ENCODE results near the gene OLIG1. TPM values are rescaled to one million over a fixed set of nuclear protein-coding genes. Genes with fewer than 3 reads are reported as not detected.

Gene OLIG1
- total and polyA plus RNA-seq, 2 donors (not counting 1 experiment from before 2014, with no cell fraction given) = 0.33 TPM; not detected in 1

- no peak for TF ChIP-seq CTCF (IDR thresholded peaks at IDR 0.05)
- H3K36me3 ChIP-seq (replicated peaks in 1 of 2; ENCODE audit: control extremely low read depth in 1 of 2, control insufficient read depth in 1 of 2, extremely low read depth in 1 of 2, insufficient read depth in 2 of 2, low read length in 1 of 2) = no peaks in the 10 kb centered on the region
- CTCF ChIA-PET = no interaction called here
- ATAC-seq (ENCODE audit: low read depth) = no peak
- Mint-ChIP-seq H3K4me3 (no peak overlapping the region), H3K27ac (no peak overlapping the region), H3K4me1 (no peaks in the 10 kb centered on the region), H3K9me3 (ENCODE audit: insufficient read depth) (no peaks in the 10 kb centered on the region), H3K27me3 (peaks cover 35% of the 10 kb centered on the region)
- H3K27me3 ChIP-seq (replicated peaks in 1 of 4; ENCODE audit: control extremely low read depth in 1 of 4, control insufficient read depth in 3 of 4, insufficient read depth in 4 of 4, low read length in 3 of 4) = peaks cover 0 to 21% (median 0%) of the 10 kb centered on the region in 4 experiments
- POLR2A ChIA-PET = no interaction called here
- H3K9ac ChIP-seq (ENCODE audit: low read length) = no peak overlapping the region
- no peaks in the 10 kb centered on the region for H3K79me2 ChIP-seq (ENCODE audit: control insufficient read depth, insufficient read depth, low read length)
- H3K4me1 ChIP-seq (ENCODE audit: control insufficient read depth in 2 of 2, insufficient read depth in 2 of 2, low read length in 2 of 2) = no peaks in the 10 kb centered on the region
- H3K27ac ChIP-seq (ENCODE audit: low read length in 2 of 2) = no peak overlapping the region
- H2AFZ ChIP-seq (ENCODE audit: insufficient read depth, low read depth, low read length, poor library complexity, severe bottlenecking) = no peak overlapping the region
- intact Hi-C loops (cut with micrococcal nuclease) = no loop called here
- H4K20me1 ChIP-seq (ENCODE audit: control insufficient read depth, insufficient read depth, low read length, poor library complexity, severe bottlenecking) = no peaks in the 10 kb centered on the region
- no peak overlapping the region for H3K4me3 ChIP-seq (ENCODE audit: control extremely low read depth in 1 of 5, extremely low read depth in 1 of 5, insufficient read depth in 1 of 5, low read depth in 2 of 5, low read length in 4 of 5)
- DNase-seq = no peak
- no peaks in the 10 kb centered on the region for H3K9me3 ChIP-seq (ENCODE audit: control extremely low read depth in 1 of 3, control insufficient read depth in 2 of 3, insufficient read depth in 1 of 3, low read length in 2 of 3)
- no peak overlapping the region for H3K4me2 ChIP-seq (replicated peaks; ENCODE audit: low read depth, low read length, poor library complexity, severe bottlenecking)
These were observed 16.0 kb upstream of the OLIG1 start for GRCh38 chr21:33053951-33054350.

- H3K27me3 Mint-ChIP-seq = peaks cover 35% of the 10 kb centered on the region
These were observed 13.9 kb upstream of the OLIG1 start for GRCh38 chr21:33055991-33056390.

More at GRCh38 chr21:33055991-33056390, 13.9 kb upstream of the OLIG1 start:
- WGBS (ENCODE audit: insufficient coverage) = 83% methylated on average over 5 of the region's 5 CpGs
- Histone ChIP-seq H3K9me3 (ENCODE audit: control extremely low read depth in 1 of 3, control insufficient read depth in 2 of 3, insufficient read depth in 1 of 3, low read length in 2 of 3) (no peaks in the 10 kb centered on the region), H3K79me2 (ENCODE audit: control insufficient read depth, insufficient read depth, low read length) (no peaks in the 10 kb centered on the region), H3K4me2 (replicated peaks; ENCODE audit: low read depth, low read length, poor library complexity, severe bottlenecking) (no peak overlapping the region), H3K36me3 (replicated peaks in 1 of 2; ENCODE audit: control extremely low read depth in 1 of 2, control insufficient read depth in 1 of 2, extremely low read depth in 1 of 2, insufficient read depth in 2 of 2, low read length in 1 of 2) (no peaks in the 10 kb centered on the region), H3K27me3 (replicated peaks in 1 of 4; ENCODE audit: control extremely low read depth in 1 of 4, control insufficient read depth in 3 of 4, insufficient read depth in 4 of 4, low read length in 3 of 4) (peaks cover 0 to 17% (median 0%) of the 10 kb centered on the region in 4 experiments), H3K9ac (ENCODE audit: low read length) (no peak overlapping the region), H2AFZ (ENCODE audit: insufficient read depth, low read depth, low read length, poor library complexity, severe bottlenecking) (no peak overlapping the region), H3K4me1 (ENCODE audit: control insufficient read depth in 2 of 2, insufficient read depth in 2 of 2, low read length in 2 of 2) (no peaks in the 10 kb centered on the region), H3K27ac (ENCODE audit: low read length in 2 of 2) (no peak overlapping the region), H3K4me3 (ENCODE audit: control extremely low read depth in 1 of 5, extremely low read depth in 1 of 5, insufficient read depth in 1 of 5, low read depth in 2 of 5, low read length in 4 of 5) (no peak overlapping the region), H4K20me1 (ENCODE audit: control insufficient read depth, insufficient read depth, low read length, poor library complexity, severe bottlenecking) (no peaks in the 10 kb centered on the region)
- H3K4me1 Mint-ChIP-seq = no peaks in the 10 kb centered on the region
- no peak overlapping the region for H3K27ac Mint-ChIP-seq
- TF ChIP-seq EZH2 (IDR thresholded peaks at IDR 0.05; ENCODE audit: borderline replicate concordance, insufficient read depth, low read depth, low read length, poor library complexity, severe bottlenecking) (no peak), CTCF (IDR thresholded peaks at IDR 0.05) (no peak)
- no peaks in the 10 kb centered on the region for H3K9me3 Mint-ChIP-seq (ENCODE audit: insufficient read depth)
- CTCF ChIA-PET = no interaction called here
- no peak overlapping the region for H3K4me3 Mint-ChIP-seq
- ATAC-seq (ENCODE audit: low read depth) (no peak), DNase-seq (no peak)
- intact Hi-C loops (cut with micrococcal nuclease) = no loop called here
- POLR2A ChIA-PET = no interaction called here

All from B cell (primary cell).